Measurements from ENCODE around the gene TUBGCP6. TPM values are rescaled to one million over a fixed set of nuclear protein-coding genes. Genes with fewer than 3 reads are reported as not detected.

Gene TUBGCP6
- total and polyA plus RNA-seq, 4 donors = 23.0 to 68.3 (median 51.0) TPM

DNA sequence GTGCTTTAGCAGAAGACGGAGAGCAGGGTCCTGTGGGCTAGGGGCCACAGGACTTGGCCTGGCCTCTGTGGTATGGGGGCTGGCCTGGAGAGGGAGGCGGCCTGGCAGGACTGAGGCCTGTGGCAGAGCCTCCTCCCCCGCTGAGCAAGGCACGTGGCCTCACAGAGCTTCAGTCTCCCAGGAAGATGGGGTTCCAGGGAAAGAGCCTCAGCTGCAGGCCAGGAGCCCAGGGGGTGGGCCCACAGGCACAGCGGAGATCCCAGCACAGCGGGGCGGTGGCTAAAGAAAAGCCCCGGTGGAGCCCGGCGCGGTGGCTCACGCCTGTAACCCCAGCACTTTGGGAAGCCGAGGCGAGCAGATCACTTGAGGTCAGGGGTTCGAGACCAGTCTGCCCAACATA, 14.5 kb upstream of the TUBGCP6 start:
- WGBS (ENCODE audit: insufficient coverage) = 87% methylated on average over 12 of the region's 15 CpGs
- DNase-seq (ENCODE audit: low read depth in 4 of 6, low spot score in 6 of 6) = no peak
- no peaks in the 10 kb centered on the region for H3K27me3 ChIP-seq (ENCODE audit: control insufficient read depth, insufficient read depth, low read length)
- H3K4me1 ChIP-seq (ENCODE audit: control insufficient read depth, insufficient read depth, low read length) = peaks cover 33% of the 10 kb centered on the region
- H3K36me3 ChIP-seq (ENCODE audit: control insufficient read depth, insufficient read depth, low read length) = peaks cover 69% of the 10 kb centered on the region
- no peak overlapping the region for H3K4me3 ChIP-seq (ENCODE audit: low read depth, low read length)
- H3K27ac ChIP-seq (ENCODE audit: low read depth, low read length) = no peak overlapping the region
- H3K9me3 ChIP-seq (ENCODE audit: control insufficient read depth, insufficient read depth, low read length) = no peaks in the 10 kb centered on the region

GRCh38 chr22:50258361-50259292, 13.8 kb upstream of the TUBGCP6 start:
- 83% methylated on average over 20 of the region's 24 CpGs for WGBS (ENCODE audit: insufficient coverage)
- Histone ChIP-seq H3K4me3 (ENCODE audit: low read depth, low read length) (no peak overlapping the region), H3K27ac (ENCODE audit: low read depth, low read length) (no peak overlapping the region), H3K9me3 (ENCODE audit: control insufficient read depth, insufficient read depth, low read length) (no peaks in the 10 kb centered on the region), H3K36me3 (ENCODE audit: control insufficient read depth, insufficient read depth, low read length) (peaks cover 69% of the 10 kb centered on the region), H3K4me1 (ENCODE audit: control insufficient read depth, insufficient read depth, low read length) (peaks cover 33% of the 10 kb centered on the region), H3K27me3 (ENCODE audit: control insufficient read depth, insufficient read depth, low read length) (no peaks in the 10 kb centered on the region)
- DNase-seq (ENCODE audit: low read depth in 4 of 6, low spot score in 6 of 6) = no peak

- Histone ChIP-seq H3K4me1 (ENCODE audit: control insufficient read depth, insufficient read depth, low read length) (peaks cover 28% of the 10 kb centered on the region), H3K4me3 (ENCODE audit: low read depth, low read length) (no peak overlapping the region), H3K9me3 (ENCODE audit: control insufficient read depth, insufficient read depth, low read length) (no peaks in the 10 kb centered on the region), H3K27ac (ENCODE audit: low read depth, low read length) (no peak overlapping the region), H3K27me3 (ENCODE audit: control insufficient read depth, insufficient read depth, low read length) (no peaks in the 10 kb centered on the region), H3K36me3 (ENCODE audit: control insufficient read depth, insufficient read depth, low read length) (peaks cover 69% of the 10 kb centered on the region)
- DNase-seq (ENCODE audit: low read depth in 4 of 6, low spot score in 6 of 6) = no peak
- WGBS (ENCODE audit: insufficient coverage) = 82% methylated on average over 25 of the region's 31 CpGs
Observed at GRCh38 chr22:50257451-50258360, 12.9 kb upstream of the TUBGCP6 start.

DNA sequence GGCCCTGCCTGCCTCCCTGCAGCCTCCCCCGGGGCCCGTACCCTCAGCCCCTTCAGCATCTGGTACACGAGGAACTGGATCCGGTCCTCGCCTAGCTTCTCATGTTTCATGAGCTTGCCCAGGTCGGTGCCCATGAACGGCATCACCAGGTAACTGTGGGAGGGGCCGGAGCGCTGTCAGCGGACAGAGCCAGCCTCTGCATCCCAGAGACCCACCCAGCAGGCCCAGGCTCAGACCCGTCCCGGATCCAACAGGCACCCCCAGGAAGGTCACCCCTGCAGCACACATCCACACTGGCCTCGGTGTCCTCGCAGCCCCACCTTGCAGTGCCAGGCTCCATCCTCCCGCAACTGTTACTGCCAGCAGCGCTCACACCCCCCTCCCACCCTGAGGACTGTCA, 12.2 kb upstream of the TUBGCP6 start:
- no peak overlapping the region for H3K27ac ChIP-seq (ENCODE audit: low read depth, low read length)
- no peak overlapping the region for H3K4me3 ChIP-seq (ENCODE audit: low read depth, low read length)
- H3K9me3 ChIP-seq (ENCODE audit: control insufficient read depth, insufficient read depth, low read length) = no peaks in the 10 kb centered on the region
- H3K4me1 ChIP-seq (ENCODE audit: control insufficient read depth, insufficient read depth, low read length) = peaks cover 28% of the 10 kb centered on the region
- peaks cover 76% of the 10 kb centered on the region for H3K36me3 ChIP-seq (ENCODE audit: control insufficient read depth, insufficient read depth, low read length)
- DNase-seq (ENCODE audit: low read depth in 4 of 6, low spot score in 6 of 6) = no peak
- no peaks in the 10 kb centered on the region for H3K27me3 ChIP-seq (ENCODE audit: control insufficient read depth, insufficient read depth, low read length)
- WGBS (ENCODE audit: insufficient coverage) = 91% methylated on average over 13 of the region's 16 CpGs

DNA sequence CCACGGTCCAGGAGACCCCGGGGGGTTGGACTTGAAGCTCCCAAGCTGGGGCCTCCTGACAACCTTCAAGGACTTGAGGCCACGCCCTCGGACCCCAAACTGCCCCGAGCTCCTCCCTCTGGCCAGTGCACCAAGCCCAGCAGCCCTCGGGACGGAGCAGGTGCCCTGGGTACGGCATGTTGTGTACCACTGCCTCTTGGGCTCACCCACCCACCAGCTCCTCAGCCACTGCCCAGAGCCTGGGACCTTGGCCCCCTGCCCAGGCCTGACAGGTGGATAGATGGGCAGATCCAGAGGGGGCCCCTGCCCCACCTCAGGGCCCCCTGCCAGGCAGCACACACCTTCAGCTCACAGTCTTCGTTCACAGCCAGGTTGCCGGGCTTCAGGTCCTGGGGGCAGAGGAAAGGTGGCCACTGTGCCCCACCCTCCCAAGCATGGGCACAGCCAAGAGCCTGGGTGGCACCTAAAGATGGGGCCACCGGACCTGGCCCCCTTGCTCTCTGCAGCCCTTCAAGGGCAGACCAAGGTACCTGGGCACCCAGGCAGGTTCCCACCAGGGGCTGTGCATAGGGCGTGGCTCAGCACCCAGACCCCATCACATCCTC, 11.5 kb upstream of the TUBGCP6 start:
- Histone ChIP-seq H3K36me3 (ENCODE audit: control insufficient read depth, insufficient read depth, low read length) (peaks cover 80% of the 10 kb centered on the region), H3K4me1 (ENCODE audit: control insufficient read depth, insufficient read depth, low read length) (peaks cover 31% of the 10 kb centered on the region), H3K27me3 (ENCODE audit: control insufficient read depth, insufficient read depth, low read length) (no peaks in the 10 kb centered on the region), H3K27ac (ENCODE audit: low read depth, low read length) (no peak overlapping the region), H3K9me3 (ENCODE audit: control insufficient read depth, insufficient read depth, low read length) (no peaks in the 10 kb centered on the region), H3K4me3 (ENCODE audit: low read depth, low read length) (no peak overlapping the region)
- no peak for DNase-seq (ENCODE audit: low read depth in 4 of 6, low spot score in 6 of 6)
- WGBS (ENCODE audit: insufficient coverage) = 91% methylated on average over 10 of the region's 12 CpGs

DNA sequence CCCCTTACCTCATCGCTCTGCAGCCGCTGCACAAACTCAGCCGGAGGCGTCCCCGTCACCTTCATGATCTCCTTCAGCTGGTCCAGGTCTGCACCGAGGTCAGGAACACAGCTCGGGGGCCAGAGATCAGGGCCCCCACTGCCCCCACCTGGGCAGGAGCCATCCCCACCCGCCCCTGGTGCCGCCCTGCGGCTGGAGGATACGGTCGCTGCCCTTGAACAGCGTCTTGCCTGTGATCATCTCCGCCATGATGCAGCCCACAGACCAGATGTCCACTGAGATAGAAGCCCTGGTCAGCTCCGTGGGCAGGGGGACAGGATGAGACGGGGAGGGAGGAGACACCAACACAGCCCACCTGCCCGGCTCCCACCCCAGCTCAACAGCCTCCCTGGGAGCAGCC, 10.8 kb upstream of the TUBGCP6 start:
- no peak overlapping the region for H3K27ac ChIP-seq (ENCODE audit: low read depth, low read length)
- H3K9me3 ChIP-seq (ENCODE audit: control insufficient read depth, insufficient read depth, low read length) = no peaks in the 10 kb centered on the region
- H3K27me3 ChIP-seq (ENCODE audit: control insufficient read depth, insufficient read depth, low read length) = no peaks in the 10 kb centered on the region
- H3K4me3 ChIP-seq (ENCODE audit: low read depth, low read length) = no peak overlapping the region
- H3K4me1 ChIP-seq (ENCODE audit: control insufficient read depth, insufficient read depth, low read length) = peaks cover 32% of the 10 kb centered on the region
- H3K36me3 ChIP-seq (ENCODE audit: control insufficient read depth, insufficient read depth, low read length) = peaks cover 80% of the 10 kb centered on the region
- 93% methylated on average over 16 of the region's 17 CpGs for WGBS (ENCODE audit: insufficient coverage)
- DNase-seq (ENCODE audit: low read depth in 4 of 6, low spot score in 6 of 6) = no peak

- H3K4me3 ChIP-seq (ENCODE audit: low read depth, low read length) = no peak overlapping the region
Observed at GRCh38 chr22:50255099-50255498, 10.3 kb upstream of the TUBGCP6 start.

GRCh38 chr22:50253941-50254340, 9.1 kb upstream of the TUBGCP6 start:
- Histone ChIP-seq H3K27ac (ENCODE audit: low read depth, low read length) (no peak overlapping the region), H3K36me3 (ENCODE audit: control insufficient read depth, insufficient read depth, low read length) (peaks cover 84% of the 10 kb centered on the region), H3K9me3 (ENCODE audit: control insufficient read depth, insufficient read depth, low read length) (no peaks in the 10 kb centered on the region), H3K27me3 (ENCODE audit: control insufficient read depth, insufficient read depth, low read length) (no peaks in the 10 kb centered on the region), H3K4me1 (ENCODE audit: control insufficient read depth, insufficient read depth, low read length) (peaks cover 32% of the 10 kb centered on the region), H3K4me3 (ENCODE audit: low read depth, low read length) (no peak overlapping the region)
- DNase-seq (ENCODE audit: low read depth in 4 of 6, low spot score in 6 of 6) = no peak
- WGBS (ENCODE audit: insufficient coverage) = 81% methylated on average over 8 of the region's 8 CpGs

More at GRCh38 chr22:50255099-50255498, 10.3 kb upstream of the TUBGCP6 start:
- H3K4me1 ChIP-seq (ENCODE audit: control insufficient read depth, insufficient read depth, low read length) = peaks cover 32% of the 10 kb centered on the region
- no peak for DNase-seq (ENCODE audit: low read depth in 4 of 6, low spot score in 6 of 6)
- H3K36me3 ChIP-seq (ENCODE audit: control insufficient read depth, insufficient read depth, low read length) = peaks cover 80% of the 10 kb centered on the region
- no peaks in the 10 kb centered on the region for H3K9me3 ChIP-seq (ENCODE audit: control insufficient read depth, insufficient read depth, low read length)
- WGBS (ENCODE audit: insufficient coverage) = 91% methylated on average over 18 of the region's 19 CpGs
- no peak overlapping the region for H3K27ac ChIP-seq (ENCODE audit: low read depth, low read length)
- no peaks in the 10 kb centered on the region for H3K27me3 ChIP-seq (ENCODE audit: control insufficient read depth, insufficient read depth, low read length)
